GM19328 (cell line): ENCODE data around the gene NRL.

Experiments
- ATAC-seq: cut with Tn5 transposase; IDR thresholded peaks from one replicate; pipeline ENCODE4 v1.9.1; 2021; ENCODE audit warnings: mild to moderate bottlenecking, moderate library complexity; ENCODE audit not compliant: unreplicated experiment

The NRL gene

DNA sequence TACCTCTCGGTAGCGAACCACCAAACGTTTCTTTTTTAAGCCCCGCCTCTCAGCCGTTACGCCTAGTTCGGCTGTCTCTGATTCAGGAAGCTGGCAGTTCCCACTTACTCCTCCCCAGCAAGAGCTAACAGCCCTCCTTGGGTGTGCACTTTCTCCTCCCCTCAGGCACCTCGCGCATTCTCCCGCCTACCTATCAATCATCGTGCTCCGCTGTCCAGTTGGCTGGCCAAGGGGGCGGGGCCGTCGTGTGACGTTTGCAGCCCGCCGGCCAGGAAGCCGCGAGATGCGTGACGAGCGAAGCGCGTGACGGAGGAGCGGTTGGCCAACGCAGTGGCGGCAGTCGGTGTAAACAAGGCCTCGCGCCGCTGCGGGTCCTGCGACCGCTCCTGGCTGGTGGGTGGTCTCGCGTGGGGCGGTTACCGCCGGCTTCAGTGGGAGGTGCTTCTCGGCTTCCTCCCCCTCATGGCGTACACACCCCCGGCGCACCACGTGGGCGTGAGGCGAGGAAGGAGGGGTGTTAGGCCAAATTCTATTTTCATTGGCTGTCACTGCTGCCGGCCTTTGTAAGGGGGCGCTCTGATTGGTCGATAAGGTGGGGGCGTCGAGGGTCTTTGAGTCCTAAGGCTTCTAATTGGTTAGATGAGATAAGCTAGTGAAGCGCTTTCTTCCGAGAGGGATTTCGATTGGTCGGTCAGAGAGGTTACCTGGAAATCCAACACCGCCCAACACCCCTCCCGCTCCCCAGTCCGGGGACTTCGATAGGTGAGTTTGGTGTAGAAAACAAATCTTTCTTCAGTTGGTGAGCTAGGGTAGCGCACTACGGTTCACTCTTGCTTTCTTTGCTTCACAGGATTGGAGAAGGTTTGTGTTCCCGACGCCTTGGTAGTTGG lies at the start of gene NRL, which contains the start of gene DCAF11:
TSS of gene NRL (minus strand) at position 418 of the 890 bp plus-strand sequence. CDS start 32,101 bp downstream, outside the sequence.
TSS of gene DCAF11 (plus strand) at position 246 of the 890 bp plus-strand sequence. CDS start 818 bp downstream, outside the sequence.
- peak; percentile 86 for ATAC-seq

- no peak for ATAC-seq
Observed at GRCh38 chr14:24162093-24162492, 47.3 kb upstream of the NRL start.

DNA sequence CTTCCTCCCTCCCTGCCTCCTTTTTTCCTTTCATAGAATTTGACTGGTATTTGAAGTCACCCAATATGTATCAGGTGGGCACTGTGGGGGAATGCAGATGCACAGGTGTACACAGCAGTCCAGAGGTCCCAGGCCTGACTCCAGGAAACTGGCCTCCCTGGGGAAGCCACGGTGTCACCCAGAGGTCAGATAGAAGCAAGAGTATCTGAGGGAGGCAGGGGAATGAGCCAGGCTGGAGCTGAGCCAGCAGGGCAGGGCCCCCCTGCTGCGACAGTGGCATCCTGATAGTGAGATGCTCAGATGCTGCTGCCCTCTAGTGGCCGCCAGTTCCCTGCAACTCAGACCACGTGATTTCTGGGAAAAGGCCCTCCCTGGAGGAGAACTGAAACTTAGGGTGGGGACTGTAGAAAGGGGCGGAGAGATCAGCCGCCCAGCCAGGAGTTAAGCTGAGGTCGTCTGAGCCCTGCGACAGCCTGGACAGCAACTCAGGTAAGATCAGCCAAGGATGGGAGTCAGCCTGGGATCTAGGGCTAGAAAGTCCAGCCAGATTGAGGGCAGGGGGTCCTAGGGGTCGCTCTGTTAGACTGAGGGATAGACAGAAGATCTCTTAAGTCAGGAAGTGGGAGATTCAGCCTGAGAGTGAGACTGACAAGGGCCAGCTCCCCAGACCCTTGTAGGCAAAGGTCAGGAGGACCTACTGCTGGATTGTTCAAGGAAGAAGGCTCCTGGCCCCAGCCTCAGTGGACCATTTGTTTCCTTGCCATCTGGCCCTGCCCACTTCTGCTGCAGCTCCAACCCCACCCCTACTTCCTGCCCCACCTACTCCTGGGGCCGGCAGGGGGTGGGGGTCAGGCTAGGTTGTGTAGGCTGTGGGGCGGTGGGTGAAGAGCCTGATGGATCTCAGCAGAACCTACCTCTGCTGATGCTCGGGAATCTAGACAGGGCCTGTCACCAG lies 46.4 kb upstream of the NRL start, which contains the start of gene IRF9:
TSS of gene IRF9 (plus strand) at position 416 of the 955 bp plus-strand sequence. CDS start 880 bp downstream, outside the sequence.
- peak; percentile 70 for ATAC-seq

DNA sequence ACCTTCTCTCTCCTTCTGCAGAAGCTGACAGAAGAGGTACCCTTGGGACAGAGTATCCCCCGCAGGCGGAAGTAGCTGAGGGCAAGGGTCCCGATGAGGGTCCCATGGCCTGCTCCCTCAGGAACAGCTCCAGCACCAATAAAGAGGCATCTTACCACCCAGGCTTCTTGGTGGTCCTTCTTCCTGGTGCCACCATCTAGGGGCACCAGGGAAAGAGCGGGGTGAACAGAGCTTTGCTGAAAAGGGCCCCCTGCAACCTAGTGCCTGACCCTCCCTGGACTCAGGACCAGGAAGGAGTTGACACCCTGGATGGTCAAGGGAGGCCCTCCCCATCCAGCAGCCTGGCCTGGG lies 45.7 kb upstream of the NRL start:
- ATAC-seq, result no peak

DNA sequence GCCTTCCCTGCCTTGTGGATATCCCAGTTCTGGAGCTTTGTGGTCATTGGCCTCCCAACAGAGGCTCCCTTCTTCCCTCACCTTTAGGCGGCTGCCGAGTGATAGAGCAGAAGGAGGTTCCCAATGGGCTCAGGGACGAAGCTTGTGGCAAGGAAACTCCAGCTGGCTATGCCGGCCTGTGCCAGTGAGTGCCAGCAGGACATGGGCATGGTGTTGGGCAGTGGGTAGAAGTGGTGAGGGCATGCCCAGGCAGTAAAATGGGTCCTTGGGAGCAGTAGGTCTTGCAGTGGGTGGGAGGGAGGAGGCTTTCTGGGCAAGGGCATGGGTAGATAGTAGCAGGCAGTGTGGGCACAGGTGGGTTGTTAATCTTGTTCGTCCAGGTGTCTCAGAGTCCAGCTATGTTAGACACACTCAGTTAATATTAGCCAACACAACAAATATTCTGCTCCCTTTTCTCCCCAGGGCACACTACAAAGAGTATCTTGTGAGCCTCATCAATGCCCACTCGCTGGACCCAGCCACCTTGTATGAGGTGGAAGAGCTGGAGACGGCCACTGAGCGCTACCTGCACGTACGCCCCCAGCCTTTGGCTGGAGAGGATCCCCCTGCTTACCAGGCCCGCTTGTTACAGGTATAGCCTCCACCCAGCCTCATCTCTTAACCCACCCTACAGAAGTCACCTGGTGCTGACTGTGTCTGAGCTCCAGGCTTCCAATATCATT lies 45.2 kb upstream of the NRL start:
- ATAC-seq, result no peak

- ATAC-seq, result no peak
Observed at GRCh38 chr14:24157331-24157730, 42.6 kb upstream of the NRL start.

- ATAC-seq, result no peak
Observed at GRCh38 chr14:24156840-24157239, 42.1 kb upstream of the NRL start.

DNA sequence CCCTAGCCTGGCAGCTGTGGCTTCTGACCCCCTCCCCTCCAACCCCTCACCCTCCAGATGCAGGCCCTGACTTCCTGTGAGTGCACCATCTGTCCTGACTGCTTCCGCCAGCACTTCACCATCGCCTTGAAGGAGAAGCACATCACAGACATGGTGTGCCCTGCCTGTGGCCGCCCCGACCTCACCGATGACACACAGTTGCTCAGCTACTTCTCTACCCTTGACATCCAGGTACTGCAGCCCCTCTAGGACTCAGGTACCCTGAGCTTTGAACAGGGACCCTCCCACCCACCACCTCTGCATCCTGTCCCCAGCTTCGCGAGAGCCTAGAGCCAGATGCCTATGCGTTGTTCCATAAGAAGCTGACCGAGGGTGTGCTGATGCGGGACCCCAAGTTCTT lies 40.4 kb upstream of the NRL start:
- no peak for ATAC-seq

GRCh38 chr14:24151404-24152080 lies 36.8 kb upstream of the NRL start:
- ATAC-seq, result no peak

GRCh38 chr14:24150993-24151392 lies 36.2 kb upstream of the NRL start:
- ATAC-seq, result no peak

GRCh38 chr14:24150567-24150966 lies 35.8 kb upstream of the NRL start:
- no peak for ATAC-seq

DNA sequence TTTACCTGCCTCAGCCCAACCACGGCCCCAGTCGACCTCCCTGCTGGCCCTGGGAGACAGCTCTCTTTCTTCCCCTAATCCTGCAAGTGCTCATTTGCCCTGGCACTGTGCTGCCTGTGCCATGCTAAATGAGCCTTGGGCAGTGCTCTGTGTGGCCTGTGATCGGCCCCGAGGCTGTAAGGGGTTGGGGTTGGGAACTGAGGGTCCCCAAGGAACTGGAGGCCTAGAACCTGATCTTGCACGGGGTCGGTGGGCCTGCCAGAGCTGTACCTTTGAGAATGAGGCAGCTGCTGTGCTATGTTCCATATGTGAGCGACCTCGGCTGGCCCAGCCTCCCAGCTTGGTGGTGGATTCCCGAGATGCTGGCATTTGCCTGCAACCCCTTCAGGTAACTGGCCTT lies 35.3 kb upstream of the NRL start:
- ATAC-seq, result no peak

DNA sequence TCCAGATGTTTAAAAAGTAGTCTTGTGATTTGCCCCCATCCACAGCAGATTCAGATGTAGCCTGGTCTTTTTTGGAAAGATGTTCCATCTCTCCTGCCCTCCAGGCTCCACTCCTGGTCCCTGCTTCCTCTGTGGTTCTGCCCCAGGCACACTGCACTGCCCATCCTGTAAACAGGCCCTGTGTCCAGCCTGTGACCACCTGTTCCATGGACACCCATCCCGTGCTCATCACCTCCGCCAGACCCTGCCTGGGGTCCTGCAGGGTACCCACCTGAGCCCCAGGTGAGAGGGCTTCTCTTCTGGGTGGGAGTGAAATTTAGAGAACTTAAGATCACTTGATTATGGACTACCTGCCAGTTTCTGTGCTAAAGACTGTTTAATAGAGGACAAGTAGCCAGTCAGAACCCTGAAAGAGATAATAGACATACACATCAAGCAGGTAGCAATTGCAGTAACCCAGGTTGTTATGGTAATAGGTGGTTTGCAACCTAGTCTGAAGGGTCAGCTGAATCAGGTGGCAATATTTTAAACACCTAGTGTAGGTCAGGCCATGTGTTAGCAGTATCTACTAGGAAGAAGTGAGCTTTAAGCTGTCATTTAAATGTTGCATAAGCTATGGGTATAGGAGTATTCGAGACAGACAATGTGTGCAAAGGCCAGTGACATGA lies 34.7 kb upstream of the NRL start:
- no peak for ATAC-seq

GRCh38 chr14:24147761-24148428 lies 33.1 kb upstream of the NRL start:
- ATAC-seq, result no peak

DNA sequence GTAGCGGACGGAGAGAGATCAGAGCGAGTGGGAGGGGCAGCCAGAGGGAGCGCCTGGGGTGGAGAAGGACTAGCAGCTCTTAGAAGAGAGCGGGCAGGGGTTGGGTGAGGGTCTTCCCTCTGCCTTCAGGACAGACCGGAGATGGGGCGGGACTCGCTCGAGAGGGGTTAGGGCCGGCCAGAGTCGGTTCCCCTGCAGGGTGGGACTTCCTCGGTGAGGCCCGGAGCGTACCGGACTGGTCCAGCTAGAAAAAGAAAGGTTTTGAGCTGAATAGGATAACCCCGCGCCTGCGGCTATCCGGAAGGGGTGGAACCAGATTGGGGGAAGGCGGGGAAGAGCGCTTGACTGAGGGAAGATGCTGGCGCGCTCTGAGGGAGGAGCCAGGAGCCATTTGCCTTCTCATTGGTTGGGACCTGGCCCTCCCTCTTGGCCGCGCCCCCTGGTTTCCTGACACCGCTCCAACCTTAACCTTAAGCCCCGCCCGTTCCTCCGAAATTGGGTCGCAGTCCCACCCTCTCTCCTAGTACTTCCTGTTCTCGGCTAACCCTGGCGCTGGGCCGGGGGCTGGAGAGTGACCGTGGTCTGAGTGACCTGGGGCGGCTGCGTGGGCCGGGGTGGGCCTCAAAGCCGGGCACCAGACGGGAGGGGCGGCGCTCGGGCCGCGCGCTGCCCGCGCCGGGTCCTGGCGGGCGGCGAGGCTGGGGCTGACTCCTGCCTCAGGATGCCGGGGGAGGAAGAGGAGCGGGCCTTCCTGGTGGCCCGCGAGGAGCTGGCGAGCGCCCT lies 32.4 kb upstream of the NRL start, which contains the start of gene RNF31:
TSS of gene RNF31 (plus strand) at position 521 of the 783 bp plus-strand sequence. CDS start at position 722, 201 bp downstream.
- ATAC-seq, result peak; percentile 81

DNA sequence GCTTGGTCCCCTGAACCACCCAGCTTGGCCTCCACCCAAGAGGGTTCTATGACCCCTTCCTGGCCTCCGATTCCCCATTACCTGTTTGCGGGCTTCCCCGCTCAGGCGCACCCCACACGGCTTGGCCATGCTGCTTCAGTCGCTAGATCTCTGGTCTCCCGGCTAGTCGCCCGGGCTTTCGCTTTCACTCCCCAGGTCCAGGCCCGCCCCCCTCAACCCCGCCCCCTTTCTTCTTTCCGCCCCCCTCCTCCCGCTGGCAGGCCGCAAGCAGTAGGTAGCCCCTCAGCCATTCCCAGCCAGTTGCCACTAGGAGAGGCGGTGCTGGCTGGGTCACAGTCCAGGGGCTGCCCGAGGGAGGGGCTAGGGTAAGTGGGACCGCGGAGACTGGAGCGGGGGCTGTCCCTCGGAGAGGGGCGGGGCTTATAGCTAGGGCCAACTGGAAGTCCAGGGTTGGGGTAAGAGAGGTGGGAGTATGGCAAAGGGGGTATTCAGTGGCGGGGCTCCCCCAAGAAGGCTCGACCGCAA lies 31.8 kb upstream of the NRL start, which contains the start of gene PSME2:
TSS of gene PSME2 (minus strand) at position 158 of the 525 bp plus-strand sequence. CDS start at position 129, 29 bp downstream.
- peak; percentile 57 for ATAC-seq

GRCh38 chr14:24145690-24146452 lies 31.1 kb upstream of the NRL start:
- ATAC-seq, result no peak
